ENCODE results near the gene IGFALS. TPM values are rescaled to one million over a fixed set of nuclear protein-coding genes. Genes with fewer than 3 reads are reported as not detected.

The IGFALS gene
- total RNA-seq, 4 donors from 2014 or later = 0.27 to 10.8 (median 0.48) TPM; not detected in 1

- TF ChIP-seq POLR2A (IDR thresholded peaks at IDR 0.05) (no peak), EP300 (IDR thresholded peaks at IDR 0.05; ENCODE audit: low read depth) (no peak)
- no peaks in the 10 kb centered on the region for H3K36me3 ChIP-seq
- in situ Hi-C loops (cut with MboI; ENCODE audit: low pct_ligation_motif_present in 1 of 4, low pct_unique_long_range_greater_than_20kb in 1 of 4, low sequenced_read_pairs in 3 of 4) (no loop called here), intact Hi-C loops (cut with DNase I; ENCODE audit: low total_unique reads) (no loop called here)
- no peak for DNase-seq
- peaks cover 1 to 14% (median 11%) of the 10 kb centered on the region in 4 donors for H3K4me1 ChIP-seq
- 92% methylated on average over 45 of the region's 51 CpGs; no CpG with 5 or more reads in 1 of the 2 donors for WGBS, 2 donors (ENCODE audit: low coverage in 1 of 2)
- H3K4me3 ChIP-seq = no peak overlapping the region
- no peaks in the 10 kb centered on the region for H3K27me3 ChIP-seq
- no peaks in the 10 kb centered on the region for H3K9me3 ChIP-seq
- H3K27ac ChIP-seq = no peak overlapping the region
These were observed 7.1 kb downstream of the IGFALS start for GRCh38 chr16:1786242-1787055.

- no peak for TF ChIP-seq POLR2A (IDR thresholded peaks at IDR 0.05)
- no peak for TF ChIP-seq CTCF (IDR thresholded peaks at IDR 0.05)
- TF ChIP-seq EP300 (IDR thresholded peaks at IDR 0.05; ENCODE audit: low read depth) = no peak
- no peak for TF ChIP-seq POLR2AphosphoS5 (IDR thresholded peaks at IDR 0.05)
- intact Hi-C loops (cut with DNase I; ENCODE audit: low total_unique reads) (no loop called here), in situ Hi-C loops (cut with MboI; ENCODE audit: low pct_ligation_motif_present in 1 of 4, low pct_unique_long_range_greater_than_20kb in 1 of 4, low sequenced_read_pairs in 3 of 4) (no loop called here)
- Histone ChIP-seq H3K36me3 (no peaks in the 10 kb centered on the region), H3K27ac (no peak overlapping the region), H3K4me3 (no peak overlapping the region), H3K27me3 (no peaks in the 10 kb centered on the region), H3K4me1 (peaks cover 7 to 20% (median 18%) of the 10 kb centered on the region in 4 donors), H3K9me3 (no peaks in the 10 kb centered on the region)
- DNase-seq = no peak
- 94% methylated on average over 14 of the region's 14 CpGs; no CpG with 5 or more reads in 1 of the 2 donors for WGBS, 2 donors (ENCODE audit: low coverage in 1 of 2)
These were observed 7.7 kb downstream of the IGFALS start for GRCh38 chr16:1785846-1786170.

- peak; percentile 7 for DNase-seq
- intact Hi-C loops (cut with DNase I; ENCODE audit: low total_unique reads) (no loop called here), in situ Hi-C loops (cut with MboI; ENCODE audit: low pct_ligation_motif_present in 1 of 4, low pct_unique_long_range_greater_than_20kb in 1 of 4, low sequenced_read_pairs in 3 of 4) (no loop called here)
- Histone ChIP-seq H3K4me3 (no peak overlapping the region), H3K9me3 (no peaks in the 10 kb centered on the region), H3K36me3 (no peaks in the 10 kb centered on the region), H3K27ac (no peak overlapping the region), H3K27me3 (no peaks in the 10 kb centered on the region), H3K4me1 (peaks cover 7 to 24% (median 20%) of the 10 kb centered on the region in 4 donors)
- TF ChIP-seq EP300 (IDR thresholded peaks at IDR 0.05; ENCODE audit: low read depth) = no peak
- WGBS, 2 donors (ENCODE audit: low coverage in 1 of 2) = 86 to 96% methylated on average over 4 to 25 of the region's 26 CpGs
These were observed 8.3 kb downstream of the IGFALS start for GRCh38 chr16:1784977-1785845.

GRCh38 chr16:1782408-1783264 is 10.9 kb downstream of the IGFALS start, which contains the start of the genes NUBP2 and SPSB3:
Gene NUBP2, plus strand, starts transcription at chr16:1782960. Its CDS starts 61 bp downstream, at chr16:1783021.
Gene SPSB3, minus strand, starts transcription at chr16:1782571. Its CDS starts 1,088 bp downstream, at chr16:1781483.
- H3K4me3 ChIP-seq = peak within 1 kb of the TSS; percentile 84 to 97 (median 94)
- DNase-seq = peak; percentile 100
- H3K27ac ChIP-seq = peak within 1 kb of the TSS; percentile 89 to 95 (median 94)
- H3K27me3 ChIP-seq = no peaks in the 10 kb centered on the region
- H3K4me1 ChIP-seq = peaks cover 7 to 27% (median 21%) of the 10 kb centered on the region in 4 donors
- H3K9me3 ChIP-seq = no peaks in the 10 kb centered on the region
- H3K36me3 ChIP-seq = peaks cover 0 to 5% (median under 1%) of the 10 kb centered on the region in 4 donors
- in situ Hi-C loops (cut with MboI; ENCODE audit: low pct_ligation_motif_present in 1 of 4, low pct_unique_long_range_greater_than_20kb in 1 of 4, low sequenced_read_pairs in 3 of 4) (no loop called here), intact Hi-C loops (cut with DNase I; ENCODE audit: low total_unique reads) (no loop called here)
- TF ChIP-seq POLR2AphosphoS5 (IDR thresholded peaks at IDR 0.05) = peak; percentile 69 to 85 (median 79)
- TF ChIP-seq POLR2A (IDR thresholded peaks at IDR 0.05) = peak; percentile 40
- no peak for TF ChIP-seq EP300 (IDR thresholded peaks at IDR 0.05; ENCODE audit: low read depth)
- WGBS, 2 donors (ENCODE audit: low coverage in 1 of 2) = 1% methylated on average over 70 of the region's 102 CpGs; no CpG with 5 or more reads in 1 of the 2 donors

Data from transverse colon (tissue), 4 donors.